Measurements from ENCODE around the gene RABGAP1L.
"Not testable (repeated sequence)": the region's sequence is repeated elsewhere in the genome, so short reads cannot be mapped to it uniquely, and the experiment has no call there.

Gene RABGAP1L

DNA sequence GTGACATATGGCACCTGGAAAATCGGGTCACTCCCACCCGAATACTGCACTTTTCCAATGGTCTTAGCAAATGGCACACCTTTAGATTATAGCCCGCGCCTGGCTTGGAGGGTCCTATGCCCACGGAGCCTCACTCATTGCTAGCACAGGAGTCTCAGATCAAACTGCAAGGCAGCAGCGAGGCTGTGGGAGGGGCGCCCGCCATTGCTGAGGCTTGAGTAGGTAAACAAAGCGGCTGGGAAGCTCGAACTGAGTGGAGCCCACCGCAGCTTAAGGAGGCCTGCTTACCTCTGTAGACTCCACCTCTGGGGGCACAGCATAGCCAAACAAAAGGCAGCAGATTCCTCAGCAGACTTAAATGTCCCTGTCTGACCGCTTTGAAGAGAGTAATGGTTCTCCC is 458.6 kb downstream of the RABGAP1L start:
- not testable (repeated sequence) for DNase-seq

DNA sequence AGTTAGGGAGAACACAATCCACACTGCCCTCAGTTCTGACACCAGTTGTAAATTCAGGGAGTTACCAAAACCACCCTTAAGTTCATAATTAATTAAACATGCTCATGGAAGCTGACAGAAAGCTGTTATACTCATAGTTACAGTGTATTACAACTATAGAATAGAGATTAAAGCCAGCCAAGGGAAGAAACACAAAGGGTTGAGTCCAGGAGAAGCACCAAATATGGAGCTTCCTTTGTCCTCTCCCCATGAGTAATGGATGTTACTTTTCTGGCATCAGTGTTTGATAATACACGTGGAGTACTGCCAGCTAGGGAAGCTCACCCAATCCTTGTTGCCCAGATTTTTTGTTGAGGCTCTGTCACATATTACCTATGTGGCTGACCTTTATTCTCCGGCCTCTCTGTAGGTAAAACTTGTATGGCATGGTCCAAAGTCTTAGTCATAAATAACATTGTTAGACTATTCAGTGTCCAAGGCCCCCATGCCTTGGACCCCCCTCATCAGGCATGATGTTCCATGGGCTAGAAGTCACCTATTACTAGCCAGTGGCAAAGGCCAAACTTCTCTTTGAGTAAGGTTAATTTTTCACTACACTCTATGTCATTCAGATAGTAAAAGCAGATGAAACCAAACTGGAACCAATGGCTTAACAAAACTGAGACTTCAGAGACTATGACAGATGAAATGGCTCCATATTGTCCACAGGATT is 464.2 kb downstream of the RABGAP1L start:
- DNase-seq: no peak

DNA sequence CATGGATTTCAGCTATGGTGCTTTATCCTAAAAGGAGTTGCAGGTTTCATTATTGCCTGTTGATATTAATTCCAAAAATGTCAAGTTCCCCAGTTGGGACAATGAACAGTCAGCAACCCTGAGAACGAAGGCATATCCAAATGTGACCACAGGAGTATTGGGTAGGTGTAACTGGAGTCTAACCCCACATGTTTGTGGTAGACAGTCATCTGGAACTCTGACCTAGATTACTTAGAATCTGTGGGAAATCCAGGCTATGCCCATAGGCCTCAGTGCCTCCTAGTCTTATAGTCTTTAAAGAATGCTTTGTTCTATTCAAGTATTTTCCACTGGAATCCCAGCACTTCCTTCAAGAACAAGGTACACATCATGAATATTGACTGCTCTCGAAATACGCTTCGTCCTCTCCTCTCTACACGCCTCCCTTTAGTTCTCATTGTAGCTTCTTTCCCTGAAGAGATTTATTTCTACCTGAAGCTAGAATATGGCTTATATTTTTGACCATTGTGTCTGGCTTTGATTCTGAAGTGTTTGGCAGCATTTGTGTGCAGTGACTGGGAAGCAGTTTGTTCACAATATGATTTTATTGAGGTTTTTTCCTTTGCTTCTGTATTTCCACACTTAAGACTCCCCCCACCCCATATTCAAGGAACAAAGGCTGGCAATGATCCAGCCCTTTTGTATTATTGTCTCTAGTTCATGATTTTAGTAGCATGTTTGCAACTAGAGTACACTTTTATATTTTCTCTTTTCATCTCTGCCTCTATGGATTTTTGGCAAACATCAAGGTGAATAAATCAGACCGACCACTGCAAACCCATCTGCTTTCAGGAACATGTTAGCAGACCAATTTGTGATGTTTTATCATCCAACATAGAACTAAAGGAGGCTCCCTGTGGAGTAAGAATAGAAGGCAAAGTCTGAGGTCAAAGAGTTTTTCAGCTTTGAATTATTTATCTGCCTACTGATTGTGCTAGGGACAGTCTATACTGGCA is 467.0 kb downstream of the RABGAP1L start:
- DNase-seq: no peak

- no peak for DNase-seq
Observed at GRCh38 chr1:174637487-174637886, 478.2 kb downstream of the RABGAP1L start.

GRCh38 chr1:174639461-174639860 is 480.1 kb downstream of the RABGAP1L start:
- no peak for DNase-seq

- DNase-seq: no peak
Observed at GRCh38 chr1:174640783-174641182, 481.5 kb downstream of the RABGAP1L start.

DNA sequence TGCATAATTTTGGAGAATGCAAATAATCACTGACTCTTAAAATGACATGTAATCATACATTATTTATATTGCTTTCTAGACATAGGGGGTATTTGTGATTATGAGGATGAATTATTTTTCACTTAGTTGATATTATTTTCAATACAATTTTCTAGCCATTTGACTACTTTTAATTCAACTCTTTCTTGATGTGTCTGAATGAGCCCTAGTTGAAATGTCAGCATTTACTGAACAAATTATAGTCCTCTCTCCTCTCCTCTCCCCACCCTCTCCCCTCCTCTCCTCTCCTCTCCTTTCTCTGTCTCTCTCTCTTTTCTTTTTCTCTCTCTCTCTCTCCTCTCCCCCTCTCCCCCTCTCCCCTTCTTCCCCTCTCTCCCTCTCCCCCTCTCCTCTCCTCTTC is 483.1 kb downstream of the RABGAP1L start:
- DNase-seq: no peak

- DNase-seq: no peak
Observed at GRCh38 chr1:174643206-174643605, 483.9 kb downstream of the RABGAP1L start.

- DNase-seq: not testable (repeated sequence)
Observed at GRCh38 chr1:174649572-174649971, 490.3 kb downstream of the RABGAP1L start.

DNA sequence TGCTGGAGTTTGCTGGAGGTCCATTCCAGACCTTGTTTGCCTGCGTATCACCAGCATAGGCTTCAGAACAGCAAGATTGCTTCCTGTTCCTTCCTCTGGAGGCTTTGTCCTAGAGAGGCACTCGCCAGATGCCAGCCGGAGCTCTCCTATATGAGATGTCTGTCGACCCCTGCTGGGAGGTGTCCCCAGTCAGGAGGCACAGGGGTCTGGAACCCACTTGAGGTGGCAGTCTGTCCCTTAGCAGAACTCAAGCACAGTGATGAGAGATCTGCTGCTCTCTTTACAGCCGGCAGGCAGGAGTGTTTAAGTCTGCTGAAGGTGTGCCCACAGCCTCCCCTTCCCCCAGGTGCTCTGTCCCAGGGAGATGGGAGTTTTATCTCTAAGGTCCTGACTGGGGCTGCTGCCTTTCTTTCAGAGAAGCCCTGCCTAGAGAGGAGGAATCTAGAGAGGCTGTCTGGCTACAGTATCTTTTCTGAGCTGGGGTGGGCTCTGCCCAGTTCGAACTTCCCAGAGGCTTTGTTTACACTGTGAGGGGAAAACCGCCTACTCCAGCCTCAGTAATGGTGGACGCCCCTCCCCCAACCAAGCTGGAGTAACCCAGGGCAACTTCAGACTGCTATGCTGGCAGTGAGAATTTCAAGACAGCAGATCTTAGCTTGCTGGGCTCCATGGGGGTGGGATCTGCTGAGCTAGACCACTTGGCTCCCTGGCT is 493.4 kb downstream of the RABGAP1L start:
- DNase-seq: no peak

- DNase-seq: no peak
Observed at GRCh38 chr1:174654560-174654959, 495.2 kb downstream of the RABGAP1L start.

DNA sequence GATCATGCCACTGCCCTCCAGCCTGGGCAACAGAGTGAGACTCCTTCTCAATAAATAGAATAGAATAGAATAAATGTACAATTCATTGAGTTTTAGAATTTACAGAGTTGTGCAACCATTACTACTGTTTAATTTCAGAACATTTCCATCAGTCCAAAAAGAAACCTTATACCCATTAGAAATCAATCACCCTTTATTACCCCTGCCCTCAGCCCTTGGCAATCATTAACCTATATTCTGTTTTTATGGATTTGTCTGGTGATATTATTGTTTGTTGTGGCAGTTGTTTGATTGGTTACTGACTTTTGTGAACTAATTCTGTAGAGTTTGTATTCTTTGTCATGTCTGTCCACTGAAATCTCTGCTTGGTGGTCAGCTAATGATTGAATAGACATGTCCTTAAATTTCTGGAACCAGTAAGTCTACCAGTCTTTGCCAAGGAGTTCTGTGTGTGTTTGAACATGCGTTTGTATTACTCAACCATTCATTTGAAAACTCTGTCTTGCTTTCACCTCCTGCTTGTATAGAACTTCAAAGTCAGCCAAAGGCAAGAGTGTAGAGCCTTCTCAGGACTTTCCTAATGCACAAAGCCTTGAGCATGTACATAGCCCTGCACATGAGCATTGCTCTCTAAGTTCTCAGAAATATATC is 497.2 kb downstream of the RABGAP1L start:
- no peak for DNase-seq

- no peak for DNase-seq
Observed at GRCh38 chr1:174657411-174657810, 498.1 kb downstream of the RABGAP1L start.

DNA sequence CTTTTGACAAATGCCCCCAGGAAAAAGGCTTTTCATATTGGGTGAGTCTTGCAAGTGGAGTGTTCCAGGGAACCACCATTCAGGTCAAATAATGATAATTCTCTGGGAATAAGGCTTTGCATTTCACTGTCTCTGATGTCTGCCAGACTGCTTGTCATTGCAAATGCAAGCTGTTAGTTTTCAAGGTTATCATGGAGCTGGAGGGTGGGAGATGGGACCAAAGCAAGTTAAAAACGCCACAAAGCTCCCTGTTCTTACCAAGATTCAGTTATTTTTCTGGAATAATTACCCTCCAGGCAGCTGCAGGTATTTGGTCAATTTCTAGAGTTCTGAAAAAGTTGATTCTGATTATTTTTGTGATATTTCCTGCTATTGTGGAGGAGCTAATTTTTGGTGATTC is 498.6 kb downstream of the RABGAP1L start:
- no peak for DNase-seq

DNA sequence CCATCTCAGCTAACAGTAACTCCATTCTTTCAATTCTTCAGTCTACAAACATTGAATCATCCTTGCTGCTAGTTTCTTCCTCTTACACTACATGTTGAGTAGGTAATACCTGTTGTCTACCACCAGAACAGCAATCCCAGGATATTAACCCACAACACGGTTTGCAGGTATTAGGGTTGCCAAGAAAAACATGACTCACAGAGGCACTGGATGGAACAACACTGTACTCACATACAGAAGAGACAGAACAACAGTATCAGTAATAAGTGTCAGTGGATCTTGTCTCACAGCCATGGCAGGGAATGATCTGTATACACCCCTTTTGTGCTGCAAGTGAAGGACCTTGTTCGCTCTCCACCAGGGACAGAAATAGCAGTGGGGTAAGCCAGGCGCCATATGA is 500.5 kb downstream of the RABGAP1L start:
- DNase-seq: no peak

DNA sequence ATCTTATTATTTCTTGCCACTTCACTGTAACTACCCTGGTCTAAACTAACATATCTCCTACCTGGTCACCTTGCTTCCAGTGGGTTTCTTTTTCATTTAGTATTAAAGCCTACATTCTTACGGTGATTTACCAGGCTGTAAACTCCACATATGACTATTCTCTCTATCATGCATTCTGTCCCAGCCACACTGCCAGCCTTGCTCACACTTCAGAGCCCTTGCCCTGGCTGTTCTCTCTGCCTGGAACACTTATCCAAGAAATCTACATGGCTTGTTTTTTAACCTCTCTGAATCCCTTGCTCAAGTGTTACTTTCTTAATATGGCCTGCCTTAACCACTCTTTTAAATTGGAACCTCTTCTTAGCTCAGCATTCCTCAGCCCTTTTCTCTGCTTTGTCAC is 501.2 kb downstream of the RABGAP1L start:
- no peak for DNase-seq

DNA sequence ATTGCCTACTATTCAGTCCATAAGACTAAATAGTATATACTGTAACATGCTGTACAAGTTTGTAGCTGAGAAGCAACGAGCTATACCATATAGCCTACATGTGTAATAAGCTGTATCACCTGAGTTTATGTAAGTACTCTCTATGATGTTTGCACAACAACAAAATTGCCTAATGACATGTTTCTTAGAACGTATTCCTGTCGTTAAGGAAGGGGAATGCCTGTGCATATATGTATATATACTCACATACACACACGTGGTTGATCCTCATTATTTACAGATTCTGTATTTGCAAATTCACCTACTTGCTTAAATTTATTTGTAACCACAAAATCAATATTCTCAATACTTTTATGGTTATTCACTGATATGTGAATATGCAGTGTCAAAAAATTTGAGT is 504.0 kb downstream of the RABGAP1L start:
- DNase-seq: no peak

DNA sequence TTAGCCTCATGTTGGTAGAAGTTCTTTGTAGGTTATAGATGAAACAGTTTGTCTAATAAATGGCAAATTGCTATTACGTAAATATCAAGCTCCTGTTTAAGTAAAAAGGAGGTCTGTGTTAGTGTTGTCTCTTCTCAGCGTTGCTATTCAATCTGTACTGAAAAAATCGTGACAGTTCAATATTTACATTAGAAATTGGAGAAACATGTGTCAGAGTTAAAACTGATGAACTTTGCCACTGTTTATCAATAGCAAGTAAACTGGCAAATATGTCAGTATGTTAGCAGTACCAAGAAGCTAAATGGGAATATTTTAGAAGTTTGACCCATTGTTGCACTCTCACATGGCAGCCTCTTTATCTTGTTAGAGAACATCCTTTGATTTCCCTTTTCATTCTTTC is 506.9 kb downstream of the RABGAP1L start:
- no peak for DNase-seq

- DNase-seq: no peak
Observed at GRCh38 chr1:174671826-174672225, 512.5 kb downstream of the RABGAP1L start.

DNA sequence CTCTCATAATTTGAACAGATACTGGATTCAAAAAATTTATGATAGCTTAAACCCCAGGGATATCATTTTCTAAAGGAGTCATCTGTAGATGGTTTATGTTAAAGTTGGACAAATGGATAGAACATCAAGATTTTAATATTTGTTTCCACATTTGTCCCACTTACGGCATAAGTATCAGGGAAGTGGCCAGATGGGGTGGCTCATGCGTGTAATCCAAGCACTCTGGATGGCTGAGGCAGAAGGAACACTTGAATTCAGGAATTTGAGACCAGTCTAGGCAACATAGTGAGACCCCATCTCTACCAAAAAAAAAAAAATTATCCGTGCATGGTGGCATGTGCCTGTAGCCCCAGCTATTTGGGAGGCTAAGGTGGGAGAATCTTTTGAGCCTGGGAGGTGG is 517.5 kb downstream of the RABGAP1L start:
- DNase-seq: no peak

GRCh38 chr1:174678657-174679056 is 519.3 kb downstream of the RABGAP1L start:
- no peak for DNase-seq

DNA sequence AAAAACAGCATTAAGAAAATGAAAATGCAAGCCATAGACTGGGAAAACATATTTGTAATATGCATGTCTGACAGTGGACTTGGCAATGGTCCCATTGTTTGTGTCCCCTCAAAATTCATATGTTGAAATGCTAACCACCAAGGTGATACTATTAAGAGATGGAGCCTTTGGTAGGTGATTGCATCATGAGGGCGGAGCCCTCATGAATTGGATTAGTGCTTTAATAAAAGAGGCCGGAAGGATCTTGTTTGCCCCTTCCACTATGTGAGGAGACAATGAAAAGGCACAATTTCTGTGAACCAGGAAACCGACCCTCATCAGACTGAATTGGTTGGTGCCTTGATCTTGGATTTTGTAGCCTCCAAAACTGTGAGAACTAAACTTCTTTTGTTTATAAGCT is 520.8 kb downstream of the RABGAP1L start:
- DNase-seq: no peak
